IgD-negative memory B cell (primary cell): Measurements from ENCODE around the gene SSBP2. TPM values are rescaled to one million over a fixed set of nuclear protein-coding genes. Genes with fewer than 3 reads are reported as not detected.

ENCODE experiments used
- H3K27ac Mint-ChIP-seq, 3 donors: one replicate each; pipeline ENCODE4 v1.8.0; 2020 to 2022; ENCODE audit warnings: mild to moderate bottlenecking in 3 of 3, mixed read lengths in 3 of 3, moderate library complexity in 1 of 3
- H3K27me3 Mint-ChIP-seq: one replicate; pipeline ENCODE4 v1.8.0; 2021; ENCODE audit warnings: mixed read lengths
- H3K36me3 Mint-ChIP-seq: one replicate; pipeline ENCODE4 v1.8.0; 2020; ENCODE audit warnings: mild to moderate bottlenecking, mixed read lengths
- H3K4me1 Mint-ChIP-seq, 3 donors: one replicate each; pipeline ENCODE4 v1.8.0; 2020 to 2022; ENCODE audit warnings: mixed read lengths in 3 of 3, mild to moderate bottlenecking in 1 of 3
- H3K4me3 Mint-ChIP-seq, 4 donors: one replicate each; pipeline ENCODE4 v1.8.0; 2020 to 2022; ENCODE audit warnings: mild to moderate bottlenecking in 4 of 4, mixed read lengths in 4 of 4, moderate library complexity in 3 of 4
- H3K9me3 Mint-ChIP-seq, 3 donors: one replicate each; pipeline ENCODE4 v1.8.0; 2020 to 2021; ENCODE audit warnings: mixed read lengths in 3 of 3, mild to moderate bottlenecking in 1 of 3
- polyA plus RNA-seq: library from polyadenylated mRNA; unstranded; fragments of 300-500 nt; fragmentation: Illumina TruSeq; gene quantifications from one replicate; pipeline ENCODE4 v1.2.3, GENCODE V29; 2021

SSBP2 gene
- polyA plus RNA-seq, 1 donor from 2014 or later, result 35.8 TPM

DNA sequence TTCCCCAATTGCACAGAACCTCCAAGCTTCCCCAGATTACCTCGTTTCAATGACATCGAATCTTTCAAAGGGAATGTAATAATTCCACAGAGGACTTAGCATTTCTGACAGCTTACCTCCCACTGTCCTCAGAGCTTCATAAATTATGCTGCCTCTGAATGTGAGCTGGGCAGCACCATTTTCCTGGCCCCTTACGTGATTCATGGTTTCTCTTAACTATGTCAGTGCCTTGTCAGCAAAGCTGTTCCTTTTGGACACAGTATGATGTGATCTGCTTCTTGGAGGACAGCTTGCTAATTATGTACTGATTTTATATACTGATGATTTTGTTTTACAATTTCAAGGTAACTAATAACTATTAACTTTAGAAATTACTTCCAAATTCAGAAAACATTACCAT, 27.7 kb upstream of the SSBP2 start:
- H3K4me1 Mint-ChIP-seq, result peaks cover 16 to 20% (median 18%) of the 10 kb centered on the region in 3 donors
- no peaks in the 10 kb centered on the region for H3K9me3 Mint-ChIP-seq
- H3K36me3 Mint-ChIP-seq, result no peaks in the 10 kb centered on the region
- peak overlapping the region; percentile 12 to 94 (median 89) for H3K4me3 Mint-ChIP-seq
- H3K27ac Mint-ChIP-seq, result peak overlapping the region; percentile 17 to 97 (median 93)
- H3K27me3 Mint-ChIP-seq, result no peaks in the 10 kb centered on the region

- peaks cover 0 to 1% (median 0%) of the 10 kb centered on the region in 3 donors for H3K9me3 Mint-ChIP-seq
- H3K36me3 Mint-ChIP-seq, result no peaks in the 10 kb centered on the region
- H3K27ac Mint-ChIP-seq, result no peak overlapping the region
- H3K4me1 Mint-ChIP-seq, result peaks cover 16 to 20% (median 18%) of the 10 kb centered on the region in 3 donors
- no peaks in the 10 kb centered on the region for H3K27me3 Mint-ChIP-seq
- no peak overlapping the region for H3K4me3 Mint-ChIP-seq
Measured at GRCh38 chr5:81776258-81776657, 25.4 kb upstream of the SSBP2 start.

DNA sequence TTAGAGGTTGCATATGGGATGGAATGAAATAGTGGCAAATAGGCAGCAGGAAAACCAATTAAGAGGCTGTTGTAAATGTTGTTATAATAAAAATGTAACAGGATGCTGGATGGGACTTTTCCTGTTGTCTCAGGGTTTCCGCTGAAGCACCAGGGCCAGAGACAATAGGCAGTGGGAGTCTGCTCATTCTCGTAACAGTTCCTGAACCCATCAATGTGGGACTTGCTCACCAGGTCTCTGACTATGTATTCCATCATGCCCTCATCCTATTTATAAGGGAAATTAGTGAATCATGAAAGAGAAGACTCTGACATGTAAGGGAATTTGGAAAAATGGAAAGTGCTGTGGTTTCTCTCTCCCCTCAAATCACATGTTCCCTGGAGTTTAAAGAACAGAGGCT, 23.5 kb upstream of the SSBP2 start:
- Mint-ChIP-seq H3K36me3 (no peaks in the 10 kb centered on the region), H3K27me3 (peaks cover 4% of the 10 kb centered on the region), H3K9me3 (peaks cover 0 to 1% (median 0%) of the 10 kb centered on the region in 3 donors), H3K27ac (no peak overlapping the region), H3K4me1 (peaks cover 12 to 15% (median 14%) of the 10 kb centered on the region in 3 donors), H3K4me3 (no peak overlapping the region)

DNA sequence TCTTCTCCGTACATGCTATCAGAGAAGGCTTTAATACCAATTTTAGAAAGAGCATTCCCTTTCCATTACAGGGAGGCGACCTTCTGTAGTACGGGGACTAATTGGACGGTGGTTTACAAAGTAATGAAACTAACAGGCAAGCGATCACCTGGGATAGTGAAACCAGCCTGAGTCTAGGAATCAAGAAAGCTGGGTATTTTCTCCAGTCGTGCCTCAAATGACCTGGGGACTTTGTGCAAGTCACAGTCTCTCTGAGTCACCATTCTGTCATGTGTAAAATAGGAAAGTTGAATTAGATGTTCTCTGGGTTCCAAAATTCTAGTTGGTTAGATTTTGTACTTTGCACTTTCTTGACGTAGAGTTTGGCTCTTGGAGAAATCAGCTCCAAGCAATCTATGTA, 22.7 kb upstream of the SSBP2 start:
- H3K9me3 Mint-ChIP-seq, result peaks cover 0 to 1% (median 0%) of the 10 kb centered on the region in 3 donors
- H3K4me3 Mint-ChIP-seq, result no peak overlapping the region
- no peaks in the 10 kb centered on the region for H3K36me3 Mint-ChIP-seq

GRCh38 chr5:81773161-81773560, 22.3 kb upstream of the SSBP2 start:
- H3K9me3 Mint-ChIP-seq, result peaks cover 0 to 1% (median 0%) of the 10 kb centered on the region in 3 donors
- H3K4me1 Mint-ChIP-seq, result peaks cover under 1 to 3% (median 3%) of the 10 kb centered on the region in 3 donors
- no peak overlapping the region for H3K4me3 Mint-ChIP-seq
- H3K36me3 Mint-ChIP-seq, result no peaks in the 10 kb centered on the region
- H3K27ac Mint-ChIP-seq, result no peak overlapping the region
- peaks cover 4% of the 10 kb centered on the region for H3K27me3 Mint-ChIP-seq

More for the DNA sequence above, 22.7 kb upstream of the SSBP2 start:
- peaks cover 4% of the 10 kb centered on the region for H3K27me3 Mint-ChIP-seq
- H3K27ac Mint-ChIP-seq, result no peak overlapping the region
- H3K4me1 Mint-ChIP-seq, result peaks cover 4 to 7% (median 7%) of the 10 kb centered on the region in 3 donors

DNA sequence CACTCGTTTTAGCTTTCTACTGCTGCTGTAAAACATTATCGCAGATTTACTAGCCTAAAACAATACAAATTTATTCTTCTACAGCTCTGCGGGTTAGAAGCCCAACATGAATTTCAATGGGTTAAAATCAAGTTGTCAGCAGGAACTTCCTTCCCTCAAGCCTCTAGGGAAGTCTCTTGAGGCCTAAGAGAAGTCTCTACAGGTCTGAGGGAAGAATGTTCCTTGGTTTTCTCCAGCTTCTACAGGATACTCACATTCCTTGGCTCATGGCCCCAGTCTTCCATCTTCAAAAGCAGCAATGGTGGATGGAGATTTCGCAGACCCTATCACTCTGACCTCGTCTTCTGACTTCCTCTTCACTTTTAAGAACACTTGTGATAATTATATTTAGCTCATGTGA, 21.6 kb upstream of the SSBP2 start:
- Mint-ChIP-seq H3K36me3 (no peaks in the 10 kb centered on the region), H3K4me3 (no peak overlapping the region), H3K9me3 (peaks cover 0 to 1% (median 0%) of the 10 kb centered on the region in 3 donors), H3K4me1 (peaks cover 0 to 3% (median 1%) of the 10 kb centered on the region in 3 donors), H3K27me3 (peaks cover 4% of the 10 kb centered on the region), H3K27ac (no peak overlapping the region)

DNA sequence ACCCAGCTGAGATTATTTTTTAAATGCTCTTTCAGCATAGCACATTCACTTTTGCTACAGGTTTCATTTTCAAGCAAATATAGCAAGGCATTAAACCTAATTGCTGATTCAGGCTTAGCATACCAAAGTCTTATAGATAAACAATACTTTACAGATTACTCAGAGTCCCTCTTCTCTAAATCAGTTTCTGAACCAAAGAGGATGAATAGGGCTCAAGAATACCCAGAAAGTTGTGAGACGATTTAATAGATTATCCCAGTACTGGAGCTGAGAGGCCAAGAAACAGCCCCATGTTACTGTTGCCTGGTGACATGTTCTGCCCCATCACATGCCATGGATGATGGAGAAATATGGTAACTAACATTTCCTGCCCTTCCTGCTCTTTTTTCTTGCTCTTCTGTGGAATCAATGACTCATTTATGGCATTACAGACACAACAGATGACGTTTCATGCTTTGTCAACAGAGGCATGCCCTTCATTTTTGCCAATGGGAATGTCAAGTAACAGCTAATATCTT, 18.1 kb upstream of the SSBP2 start:
- Mint-ChIP-seq H3K4me3 (no peak overlapping the region), H3K9me3 (peaks cover 0 to 1% (median 0%) of the 10 kb centered on the region in 3 donors), H3K36me3 (no peaks in the 10 kb centered on the region), H3K4me1 (no peaks in the 10 kb centered on the region), H3K27me3 (peaks cover 4% of the 10 kb centered on the region), H3K27ac (peak overlapping the region in 1 of 3 donors; percentile 54)

- Mint-ChIP-seq H3K27ac (no peak overlapping the region), H3K4me1 (no peaks in the 10 kb centered on the region), H3K9me3 (peaks cover 0 to 1% (median 0%) of the 10 kb centered on the region in 3 donors), H3K36me3 (no peaks in the 10 kb centered on the region), H3K4me3 (no peak overlapping the region), H3K27me3 (peaks cover 4% of the 10 kb centered on the region)
Measured at GRCh38 chr5:81767938-81768337, 17.0 kb upstream of the SSBP2 start.

- H3K27me3 Mint-ChIP-seq, result peaks cover 4% of the 10 kb centered on the region
- H3K9me3 Mint-ChIP-seq, result peaks cover 0 to 1% (median 0%) of the 10 kb centered on the region in 3 donors
- H3K36me3 Mint-ChIP-seq, result no peaks in the 10 kb centered on the region
- H3K4me3 Mint-ChIP-seq, result no peak overlapping the region
- no peak overlapping the region for H3K27ac Mint-ChIP-seq
- no peaks in the 10 kb centered on the region for H3K4me1 Mint-ChIP-seq
Measured at GRCh38 chr5:81767097-81767496, 16.2 kb upstream of the SSBP2 start.

- no peaks in the 10 kb centered on the region for H3K9me3 Mint-ChIP-seq
- no peaks in the 10 kb centered on the region for H3K36me3 Mint-ChIP-seq
- peak overlapping the region in 1 of 3 donors; percentile 9 for H3K27ac Mint-ChIP-seq
- no peaks in the 10 kb centered on the region for H3K4me1 Mint-ChIP-seq
- peaks cover 4% of the 10 kb centered on the region for H3K27me3 Mint-ChIP-seq
- H3K4me3 Mint-ChIP-seq, result no peak overlapping the region
Measured at GRCh38 chr5:81766611-81767010, 15.7 kb upstream of the SSBP2 start.

DNA sequence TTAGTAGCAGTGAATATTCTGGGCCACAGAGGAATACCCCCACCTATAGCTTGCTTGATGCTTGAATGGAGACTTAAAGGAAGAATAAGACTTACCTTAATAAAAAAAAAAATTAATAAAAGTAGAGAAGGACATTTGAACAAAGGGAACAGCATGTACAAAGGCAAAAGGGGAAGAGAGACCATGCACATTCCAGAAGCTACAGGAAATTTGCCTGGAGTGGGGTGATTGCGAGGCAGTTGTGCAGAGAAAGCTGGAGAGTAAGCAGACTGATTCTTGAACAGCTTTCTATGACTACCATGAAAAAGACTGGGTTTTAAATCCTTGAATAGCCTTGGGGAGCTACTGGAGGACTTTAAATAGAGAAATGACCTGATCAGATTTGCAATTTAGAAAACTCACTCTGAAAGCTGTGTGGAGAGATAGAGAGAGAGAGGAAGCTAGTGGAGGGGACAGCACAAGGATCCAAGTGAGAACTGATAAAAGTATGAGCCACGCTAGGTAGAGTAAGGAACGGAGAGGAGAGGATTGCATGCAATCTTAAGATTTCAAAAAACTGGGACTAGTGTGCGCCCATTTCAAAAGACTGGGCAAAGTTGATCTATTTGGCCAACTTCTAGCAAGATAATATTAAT, 12.5 kb upstream of the SSBP2 start:
- Mint-ChIP-seq H3K4me3 (no peak overlapping the region), H3K4me1 (peaks cover 0 to 7% (median 5%) of the 10 kb centered on the region in 3 donors), H3K27me3 (peaks cover 4% of the 10 kb centered on the region), H3K9me3 (no peaks in the 10 kb centered on the region), H3K36me3 (peaks cover 2% of the 10 kb centered on the region), H3K27ac (no peak overlapping the region)

DNA sequence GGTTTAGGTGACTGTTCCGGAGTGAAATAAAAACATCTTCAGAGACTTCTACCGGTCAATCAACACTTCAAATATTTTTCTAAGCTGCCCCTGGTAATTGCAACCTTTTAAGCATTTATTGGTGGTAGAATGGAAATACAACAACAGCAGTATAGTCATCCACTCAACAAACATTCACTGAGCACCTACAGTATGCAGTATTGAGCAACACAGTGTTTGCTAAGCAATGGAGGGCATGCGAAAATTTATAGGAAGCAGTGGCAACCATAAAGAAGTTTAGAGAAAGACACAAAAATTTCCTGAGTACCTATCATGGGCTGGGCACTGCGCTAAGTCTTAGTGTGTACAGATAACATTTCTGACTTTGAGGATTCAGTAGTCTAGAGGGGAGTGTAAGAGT, 12.0 kb upstream of the SSBP2 start:
- Mint-ChIP-seq H3K27me3 (peaks cover 4% of the 10 kb centered on the region), H3K9me3 (no peaks in the 10 kb centered on the region), H3K4me1 (peaks cover 0 to 7% (median 5%) of the 10 kb centered on the region in 3 donors), H3K4me3 (no peak overlapping the region), H3K27ac (no peak overlapping the region), H3K36me3 (peaks cover 2% of the 10 kb centered on the region)

DNA sequence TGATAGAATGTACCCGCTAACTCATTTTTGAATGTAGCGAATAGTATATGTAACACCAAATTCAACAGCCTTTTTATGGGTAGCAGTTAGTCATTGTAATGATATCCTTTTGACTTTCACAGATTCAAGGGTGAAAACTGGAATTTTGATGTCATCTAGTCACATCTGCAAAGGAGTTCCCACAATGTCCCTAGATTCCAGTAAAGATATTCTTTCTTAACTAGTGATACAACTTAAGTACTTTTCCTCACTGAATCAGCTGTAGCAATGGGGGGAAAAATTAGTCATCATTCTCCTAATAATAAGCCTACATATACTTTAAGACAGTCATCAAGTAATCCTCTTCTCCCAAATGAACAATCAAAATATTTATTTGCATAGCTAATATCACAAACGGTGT, 11.5 kb upstream of the SSBP2 start:
- Mint-ChIP-seq H3K4me1 (peaks cover 0 to 7% (median 5%) of the 10 kb centered on the region in 3 donors), H3K4me3 (no peak overlapping the region), H3K27me3 (peaks cover 4% of the 10 kb centered on the region), H3K9me3 (no peaks in the 10 kb centered on the region), H3K27ac (no peak overlapping the region), H3K36me3 (peaks cover 2% of the 10 kb centered on the region)

GRCh38 chr5:81761970-81762369, 11.1 kb upstream of the SSBP2 start:
- H3K36me3 Mint-ChIP-seq, result peaks cover 2% of the 10 kb centered on the region
- H3K27ac Mint-ChIP-seq, result no peak overlapping the region
- peaks cover 4% of the 10 kb centered on the region for H3K27me3 Mint-ChIP-seq
- no peak overlapping the region for H3K4me3 Mint-ChIP-seq
- H3K4me1 Mint-ChIP-seq, result peaks cover 0 to 7% (median 5%) of the 10 kb centered on the region in 3 donors
- no peaks in the 10 kb centered on the region for H3K9me3 Mint-ChIP-seq

- no peak overlapping the region for H3K4me3 Mint-ChIP-seq
- no peak overlapping the region for H3K27ac Mint-ChIP-seq
- peaks cover 2% of the 10 kb centered on the region for H3K36me3 Mint-ChIP-seq
- peaks cover 4% of the 10 kb centered on the region for H3K27me3 Mint-ChIP-seq
- H3K9me3 Mint-ChIP-seq, result no peaks in the 10 kb centered on the region
- peaks cover 0 to 7% (median 5%) of the 10 kb centered on the region in 3 donors for H3K4me1 Mint-ChIP-seq
Measured at GRCh38 chr5:81761270-81761669, 10.4 kb upstream of the SSBP2 start.

- H3K4me1 Mint-ChIP-seq, result peaks cover 0 to 7% (median 5%) of the 10 kb centered on the region in 3 donors
- peaks cover 4% of the 10 kb centered on the region for H3K27me3 Mint-ChIP-seq
- H3K4me3 Mint-ChIP-seq, result no peak overlapping the region
- no peaks in the 10 kb centered on the region for H3K9me3 Mint-ChIP-seq
- no peak overlapping the region for H3K27ac Mint-ChIP-seq
- H3K36me3 Mint-ChIP-seq, result peaks cover 2% of the 10 kb centered on the region
Measured at GRCh38 chr5:81760521-81760920, 9.6 kb upstream of the SSBP2 start.
